Hepatocyte (in vitro differentiated cells): ENCODE data around the gene NR6A1. TPM values are rescaled to one million over a fixed set of nuclear protein-coding genes. Genes with fewer than 3 reads are reported as not detected.

Experiments used
- DNase-seq: peaks from one replicate; pipeline ENCODE4 v3.0.0-alpha.2; 2016; ENCODE audit warnings: low spot score
- H2AFZ ChIP-seq: fragments of 200-600 bp; sonication (generic); 2 replicates; pipeline ENCODE4 v1.6.0; 2016; ENCODE audit warnings: antibody characterized with exemption, mild to moderate bottlenecking
- H3K27ac ChIP-seq: fragments of 200-600 bp; sonication (generic); 2 replicates; pipeline ENCODE4 v1.5.1; 2016; ENCODE audit warnings: mild to moderate bottlenecking
- H3K27me3 ChIP-seq: fragments of 200-600 bp; sonication (generic); 2 replicates; pipeline ENCODE4 v1.6.1; 2016
- H3K36me3 ChIP-seq: fragments of 200-600 bp; sonication (generic); replicated peaks from 2 replicates; pipeline ENCODE4 v1.5.1; 2016; ENCODE audit warnings: low read depth; ENCODE audit not compliant: insufficient read depth
- H3K4me1 ChIP-seq: fragments of 200-600 bp; sonication (generic); 2 replicates; pipeline ENCODE4 v1.5.1; 2016; ENCODE audit warnings: mild to moderate bottlenecking, moderate library complexity; ENCODE audit not compliant: insufficient read depth
- H3K4me2 ChIP-seq: fragments of 200-600 bp; sonication (generic); 2 replicates; pipeline ENCODE4 v1.6.0; 2016
- H3K4me3 ChIP-seq: fragments of 200-600 bp; sonication (generic); 2 replicates; pipeline ENCODE4 v1.5.1; 2016; ENCODE audit warnings: mild to moderate bottlenecking
- H3K79me2 ChIP-seq: fragments of 200-600 bp; sonication (generic); 2 replicates; pipeline ENCODE4 v1.6.0; 2017; ENCODE audit warnings: mild to moderate bottlenecking
- H3K9me2 ChIP-seq: fragments of 200-600 bp; sonication (generic); replicated peaks from 2 replicates; pipeline ENCODE4 v1.6.0; 2017; ENCODE audit warnings: mild to moderate bottlenecking; ENCODE audit not compliant: insufficient read depth
- H3K9me3 ChIP-seq: fragments of 200-600 bp; sonication (generic); 2 replicates; pipeline ENCODE4 v1.5.1; 2016; ENCODE audit warnings: low read depth, mild to moderate bottlenecking
- H4K20me1 ChIP-seq: fragments of 200-600 bp; sonication (generic); 2 replicates; pipeline ENCODE4 v1.6.0; 2016; ENCODE audit warnings: mild to moderate bottlenecking; ENCODE audit not compliant: insufficient read depth, poor library complexity, severe bottlenecking
- EZH2 ChIP-seq: fragments of 200-600 bp; sonication (generic); IDR thresholded peaks from 2 replicates; pipeline ENCODE4 v1.6.1; 2016; ENCODE audit warnings: antibody characterized with exemption, mild to moderate bottlenecking, borderline replicate concordance
- EZH2phosphoT487 ChIP-seq: fragments of 200-600 bp; sonication (generic); IDR thresholded peaks from one replicate; pipeline ENCODE4 v1.6.1; 2018; ENCODE audit warnings: antibody characterized with exemption, mild to moderate bottlenecking, low read depth, moderate library complexity; ENCODE audit not compliant: unreplicated experiment, severe bottlenecking
- WGBS: methylation state at CpG from one replicate; pipeline ENCODE4 v1.1.6; 2016; ENCODE audit warnings: low lambda C conversion rate; ENCODE audit errors: missing lambda C conversion rate; 5-methylcytosine and 5-hydroxymethylcytosine counted together
- polyA plus RNA-seq: library from polyadenylated mRNA; unstranded; fragments of >200 nt; fragmentation: Nextera tagmentation; extraction: Ambion mirVana; gene quantifications from 2 replicates; pipeline ENCODE4 v1.2.1, GENCODE V29; 2016
- total RNA-seq: library from RNA; depleted of rRNA; stranded (reverse); fragments of >200 nt; gene quantifications from 2 replicates; pipeline ENCODE4 v1.2.3, GENCODE V29; 2014
- TF ChIP-seq, protein P1 (sequence below): fragments of 200-600 bp; sonication (generic); IDR thresholded peaks from 2 replicates; pipeline ENCODE4 v1.5.1; 2016; ENCODE audit warnings: antibody characterized with exemption, mild to moderate bottlenecking; ENCODE audit not compliant: poor library complexity

The NR6A1 gene
- total and polyA plus RNA-seq, 2 experiments from 2014 or later, result 1.2 to 4.0 TPM

DNA sequence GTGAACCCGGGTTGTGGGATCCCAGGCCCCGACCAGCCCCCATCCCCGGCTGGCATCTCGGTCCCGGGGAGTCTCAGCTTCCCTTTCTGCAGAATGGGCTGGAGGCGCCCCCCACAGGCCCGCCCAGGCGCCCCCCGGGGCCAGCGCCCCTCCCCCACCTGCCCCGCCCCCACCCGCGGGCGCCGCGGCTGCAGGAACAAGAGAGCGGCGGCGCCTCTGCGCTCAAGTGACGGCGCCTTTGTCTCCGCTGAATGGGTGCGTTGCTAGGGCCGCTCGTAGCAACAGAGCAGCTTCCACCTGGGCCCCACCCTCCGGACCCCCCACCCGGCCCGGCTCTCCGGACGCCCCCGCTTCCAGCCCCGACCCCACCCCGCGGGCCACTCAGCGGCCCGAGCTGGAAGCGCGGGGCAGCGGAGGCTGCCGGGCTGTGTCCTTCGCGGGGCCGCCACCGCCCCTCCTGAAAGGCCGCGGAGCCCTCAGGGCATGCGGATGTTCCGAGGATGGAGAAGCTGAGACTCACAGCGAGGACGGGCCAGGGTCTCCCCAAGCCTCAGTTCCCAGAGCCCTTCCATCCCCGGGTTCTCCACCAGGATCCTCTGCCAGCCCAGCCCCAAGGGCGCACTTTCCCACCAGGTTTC is 293.3 kb downstream of the NR6A1 start:
- no peak overlapping the region for H2AFZ ChIP-seq
- peaks cover 9% of the 10 kb centered on the region for H3K4me1 ChIP-seq
- no peaks in the 10 kb centered on the region for H4K20me1 ChIP-seq
- WGBS, result 6% methylated on average over 20 of the region's 53 CpGs
- no peaks in the 10 kb centered on the region for H3K36me3 ChIP-seq
- H3K79me2 ChIP-seq, result no peaks in the 10 kb centered on the region
- H3K9me2 ChIP-seq, result no peaks in the 10 kb centered on the region
- DNase-seq, result peak; percentile 47
- no peak overlapping the region for H3K27ac ChIP-seq
- TF ChIP-seq, protein P1, sequence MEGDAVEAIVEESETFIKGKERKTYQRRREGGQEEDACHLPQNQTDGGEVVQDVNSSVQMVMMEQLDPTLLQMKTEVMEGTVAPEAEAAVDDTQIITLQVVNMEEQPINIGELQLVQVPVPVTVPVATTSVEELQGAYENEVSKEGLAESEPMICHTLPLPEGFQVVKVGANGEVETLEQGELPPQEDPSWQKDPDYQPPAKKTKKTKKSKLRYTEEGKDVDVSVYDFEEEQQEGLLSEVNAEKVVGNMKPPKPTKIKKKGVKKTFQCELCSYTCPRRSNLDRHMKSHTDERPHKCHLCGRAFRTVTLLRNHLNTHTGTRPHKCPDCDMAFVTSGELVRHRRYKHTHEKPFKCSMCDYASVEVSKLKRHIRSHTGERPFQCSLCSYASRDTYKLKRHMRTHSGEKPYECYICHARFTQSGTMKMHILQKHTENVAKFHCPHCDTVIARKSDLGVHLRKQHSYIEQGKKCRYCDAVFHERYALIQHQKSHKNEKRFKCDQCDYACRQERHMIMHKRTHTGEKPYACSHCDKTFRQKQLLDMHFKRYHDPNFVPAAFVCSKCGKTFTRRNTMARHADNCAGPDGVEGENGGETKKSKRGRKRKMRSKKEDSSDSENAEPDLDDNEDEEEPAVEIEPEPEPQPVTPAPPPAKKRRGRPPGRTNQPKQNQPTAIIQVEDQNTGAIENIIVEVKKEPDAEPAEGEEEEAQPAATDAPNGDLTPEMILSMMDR, result no peak
- TF ChIP-seq EZH2, result no peak
- TF ChIP-seq EZH2phosphoT487, result no peak
- H3K27me3 ChIP-seq, result peaks cover 29% of the 10 kb centered on the region
- H3K9me3 ChIP-seq, result no peaks in the 10 kb centered on the region
- H3K4me2 ChIP-seq, result peak overlapping the region; percentile 92
- H3K4me3 ChIP-seq, result no peak overlapping the region

DNA sequence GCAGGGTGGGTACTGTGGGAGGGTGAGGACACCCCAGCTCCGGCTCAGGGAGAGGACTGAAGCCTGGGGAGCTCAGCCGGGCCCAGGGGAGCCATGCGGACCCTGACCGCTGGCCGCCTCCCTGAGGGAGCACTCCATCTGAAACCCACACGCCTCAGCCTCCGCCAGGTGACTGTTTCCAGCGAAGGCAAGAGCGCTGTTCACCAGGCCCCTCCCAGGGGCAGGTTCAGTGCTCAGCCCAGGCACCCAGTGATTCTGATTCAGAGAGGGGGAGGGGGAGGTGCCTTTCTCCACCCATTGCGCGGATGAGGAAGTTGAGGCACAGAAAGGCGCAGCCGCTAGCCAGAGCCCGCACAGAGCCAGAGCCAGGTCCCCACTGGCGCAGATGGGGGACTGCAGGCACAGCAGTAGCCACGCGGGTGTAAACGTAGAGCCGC is 293.9 kb downstream of the NR6A1 start:
- no peak overlapping the region for H2AFZ ChIP-seq
- no peak overlapping the region for H3K4me3 ChIP-seq
- H3K9me2 ChIP-seq, result no peaks in the 10 kb centered on the region
- peaks cover 29% of the 10 kb centered on the region for H3K27me3 ChIP-seq
- no peaks in the 10 kb centered on the region for H3K9me3 ChIP-seq
- H4K20me1 ChIP-seq, result no peaks in the 10 kb centered on the region
- 37% methylated on average over 17 of the region's 19 CpGs for WGBS
- no peaks in the 10 kb centered on the region for H3K36me3 ChIP-seq
- TF ChIP-seq, protein P1, result no peak
- no peak for TF ChIP-seq EZH2phosphoT487
- no peak for TF ChIP-seq EZH2
- DNase-seq, result no peak
- no peak overlapping the region for H3K27ac ChIP-seq
- H3K79me2 ChIP-seq, result no peaks in the 10 kb centered on the region
- peaks cover 9% of the 10 kb centered on the region for H3K4me1 ChIP-seq
- peak overlapping the region; percentile 92 for H3K4me2 ChIP-seq

DNA sequence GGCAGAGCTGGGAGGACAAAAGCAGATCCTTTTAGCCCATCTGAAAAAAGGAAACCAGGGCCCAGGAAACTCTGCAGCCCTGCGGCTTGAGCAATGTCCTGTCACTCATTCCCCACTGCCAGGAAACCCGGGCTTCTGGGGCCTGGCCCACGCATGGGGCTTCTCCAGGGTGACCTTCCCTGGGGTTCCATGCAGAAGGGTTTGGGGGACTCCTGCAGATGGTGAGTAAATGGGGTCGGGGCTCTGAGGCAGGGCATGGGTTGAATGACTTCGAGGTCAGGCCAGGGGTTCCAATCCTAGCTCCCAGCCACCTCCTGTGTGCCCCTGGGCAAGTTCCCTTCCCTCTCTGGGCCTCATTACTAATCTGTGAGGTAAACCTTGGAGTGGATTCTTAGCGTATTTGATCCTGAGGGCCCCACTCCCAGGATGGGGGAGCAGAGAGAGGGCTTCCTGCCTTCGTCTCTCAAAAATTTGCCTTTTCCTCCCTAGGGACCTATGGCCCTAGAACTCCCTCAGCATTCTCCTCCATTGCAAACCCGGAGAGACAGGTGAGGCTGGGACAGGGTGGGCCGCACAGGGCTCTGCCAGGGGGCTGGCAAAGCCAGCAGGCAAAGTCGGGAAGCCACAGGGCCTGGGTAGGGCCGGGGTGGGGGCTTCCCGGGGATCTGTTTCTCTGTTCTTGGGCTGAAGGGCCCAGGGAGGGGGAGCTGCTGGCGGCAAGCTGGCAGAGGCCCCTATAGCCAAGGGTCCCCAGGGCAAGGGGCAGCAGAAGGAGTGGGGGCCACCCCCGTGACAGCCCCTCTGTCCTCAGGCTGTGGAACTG is 295.0 kb downstream of the NR6A1 start:
- no peaks in the 10 kb centered on the region for H3K9me2 ChIP-seq
- H3K27me3 ChIP-seq, result peaks cover 25% of the 10 kb centered on the region
- no peaks in the 10 kb centered on the region for H4K20me1 ChIP-seq
- H3K4me3 ChIP-seq, result no peak overlapping the region
- no peaks in the 10 kb centered on the region for H3K79me2 ChIP-seq
- no peak overlapping the region for H2AFZ ChIP-seq
- H3K4me1 ChIP-seq, result peaks cover 9% of the 10 kb centered on the region
- TF ChIP-seq EZH2phosphoT487, result no peak
- H3K4me2 ChIP-seq, result no peak overlapping the region
- H3K9me3 ChIP-seq, result no peaks in the 10 kb centered on the region
- no peak for DNase-seq
- 88% methylated on average over 14 of the region's 14 CpGs for WGBS
- H3K27ac ChIP-seq, result no peak overlapping the region
- H3K36me3 ChIP-seq, result no peaks in the 10 kb centered on the region
